GM12874 (cell line): ENCODE data around the gene MAP3K21.

Experiments
- TF ChIP-seq, protein P1 (sequence below): IDR thresholded peaks from 2 replicates; pipeline ENCODE4 v1.5.1; 2011; ENCODE audit warnings: low read depth, mild to moderate bottlenecking, control low read depth, low read length, moderate library complexity; ENCODE audit not compliant: insufficient read depth

Gene MAP3K21

DNA sequence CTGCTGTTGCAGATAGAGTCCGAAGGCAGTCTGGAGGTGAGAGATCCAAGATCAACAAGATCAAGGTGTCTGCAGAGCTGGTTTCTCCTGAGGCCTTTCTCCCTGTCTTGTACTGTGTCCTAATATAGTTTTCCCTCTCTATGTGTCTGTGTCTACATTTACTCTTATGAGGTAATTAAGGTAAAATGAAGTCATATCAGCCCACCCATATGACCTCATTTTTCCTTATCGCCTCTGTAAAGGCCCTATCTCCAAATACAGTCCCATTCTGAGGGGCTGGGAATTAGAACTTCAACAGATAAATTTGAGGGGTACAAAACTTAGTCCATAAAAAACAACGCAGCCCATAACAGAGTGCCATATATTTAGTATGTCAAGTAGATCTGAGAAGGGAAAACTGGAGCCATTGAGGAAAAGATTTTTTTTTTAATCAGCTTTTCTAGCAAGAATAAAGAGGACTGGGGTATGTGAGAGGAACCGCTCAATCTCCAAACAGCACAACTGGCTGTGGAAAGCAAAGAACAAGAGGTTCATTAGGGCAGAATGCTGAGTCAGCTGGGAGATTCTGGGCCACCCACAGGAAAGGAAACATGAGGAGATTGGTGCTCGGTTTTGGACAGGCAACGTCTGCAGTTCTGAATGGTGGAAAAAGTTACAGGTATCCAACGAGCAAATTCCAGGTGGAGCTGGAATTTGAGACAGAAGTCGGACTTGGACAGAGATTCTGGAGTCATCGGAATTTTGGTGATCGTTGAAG is 65.7 kb downstream of the MAP3K21 start:
- TF ChIP-seq, protein P1, sequence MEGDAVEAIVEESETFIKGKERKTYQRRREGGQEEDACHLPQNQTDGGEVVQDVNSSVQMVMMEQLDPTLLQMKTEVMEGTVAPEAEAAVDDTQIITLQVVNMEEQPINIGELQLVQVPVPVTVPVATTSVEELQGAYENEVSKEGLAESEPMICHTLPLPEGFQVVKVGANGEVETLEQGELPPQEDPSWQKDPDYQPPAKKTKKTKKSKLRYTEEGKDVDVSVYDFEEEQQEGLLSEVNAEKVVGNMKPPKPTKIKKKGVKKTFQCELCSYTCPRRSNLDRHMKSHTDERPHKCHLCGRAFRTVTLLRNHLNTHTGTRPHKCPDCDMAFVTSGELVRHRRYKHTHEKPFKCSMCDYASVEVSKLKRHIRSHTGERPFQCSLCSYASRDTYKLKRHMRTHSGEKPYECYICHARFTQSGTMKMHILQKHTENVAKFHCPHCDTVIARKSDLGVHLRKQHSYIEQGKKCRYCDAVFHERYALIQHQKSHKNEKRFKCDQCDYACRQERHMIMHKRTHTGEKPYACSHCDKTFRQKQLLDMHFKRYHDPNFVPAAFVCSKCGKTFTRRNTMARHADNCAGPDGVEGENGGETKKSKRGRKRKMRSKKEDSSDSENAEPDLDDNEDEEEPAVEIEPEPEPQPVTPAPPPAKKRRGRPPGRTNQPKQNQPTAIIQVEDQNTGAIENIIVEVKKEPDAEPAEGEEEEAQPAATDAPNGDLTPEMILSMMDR = no peak

DNA sequence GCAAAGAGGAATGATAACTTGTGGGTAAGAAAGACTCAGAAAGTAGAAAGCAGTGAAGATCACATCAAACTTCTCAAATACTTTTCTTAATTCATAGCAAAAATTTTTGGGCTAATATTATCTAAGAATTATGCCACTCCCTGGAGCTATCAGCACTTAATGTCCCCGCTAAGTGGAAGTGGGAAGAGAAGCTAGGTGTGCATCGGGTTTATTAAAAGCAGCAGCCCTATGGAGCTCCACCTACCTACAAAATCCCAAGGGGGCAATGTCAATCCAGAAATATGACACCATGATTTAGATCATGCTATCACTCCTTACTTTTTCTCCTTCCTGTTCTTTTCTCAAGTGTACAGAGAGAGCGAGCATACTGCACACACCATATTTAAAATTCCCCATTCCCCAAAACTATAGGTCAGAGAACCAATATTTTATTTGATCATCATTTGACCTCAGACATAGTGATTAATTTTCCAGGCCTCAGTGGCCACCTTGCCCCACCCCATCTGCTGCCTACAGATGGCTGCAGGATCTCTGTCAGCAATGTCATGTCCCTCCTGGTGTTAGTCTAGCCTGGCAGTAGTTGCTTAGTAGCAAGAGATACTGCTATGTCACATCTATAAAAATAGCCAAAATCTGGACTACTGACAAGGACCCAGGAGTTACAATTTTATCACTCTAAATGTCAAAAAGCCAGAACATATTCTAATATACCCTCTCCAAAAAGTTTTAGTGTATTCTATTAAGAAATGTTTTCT is 66.6 kb downstream of the MAP3K21 start:
- TF ChIP-seq, protein P1 = no peak

DNA sequence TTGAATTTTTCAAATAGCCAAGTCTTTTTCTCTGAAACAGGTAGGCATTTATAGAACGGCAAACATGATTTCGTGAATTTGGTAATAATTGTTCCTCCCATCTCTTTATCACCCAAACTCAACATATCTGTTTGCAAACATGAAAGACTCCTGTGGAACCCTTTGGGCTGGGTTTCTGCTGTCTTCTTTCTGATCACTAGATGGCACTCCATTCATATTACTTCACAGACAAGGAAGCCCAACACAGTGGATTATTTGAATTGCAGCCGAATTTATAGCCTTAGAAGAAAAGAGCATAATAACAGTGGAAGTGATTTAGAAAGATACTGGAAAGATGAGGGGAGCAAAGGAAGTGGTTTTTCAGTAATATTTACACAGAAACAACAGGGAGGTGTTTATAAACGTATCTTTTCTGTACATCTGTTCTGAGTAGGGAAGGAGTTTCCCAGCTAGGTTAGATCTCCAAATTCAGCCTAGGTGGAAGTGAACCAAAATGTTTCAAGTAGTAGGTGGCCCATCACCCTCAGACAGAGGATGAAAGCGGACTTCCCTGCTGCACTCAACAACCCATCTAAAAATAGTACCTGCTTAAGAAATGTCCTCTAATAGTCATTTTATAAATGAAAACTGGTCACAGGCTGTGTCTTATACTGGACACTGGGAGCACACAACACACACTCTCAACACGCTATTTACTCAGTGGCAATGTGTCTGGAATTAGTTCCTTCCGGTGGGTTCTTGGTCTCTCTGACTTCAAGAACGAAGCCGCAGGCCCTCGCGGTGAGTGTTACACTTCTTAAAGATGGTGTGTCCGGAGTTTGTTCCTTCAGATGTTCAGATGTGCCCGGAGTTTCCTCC is 67.6 kb downstream of the MAP3K21 start:
- TF ChIP-seq, protein P1 = peak; percentile 62

GRCh38 chr1:233395863-233396646 is 68.5 kb downstream of the MAP3K21 start:
- TF ChIP-seq, protein P1 = no peak

DNA sequence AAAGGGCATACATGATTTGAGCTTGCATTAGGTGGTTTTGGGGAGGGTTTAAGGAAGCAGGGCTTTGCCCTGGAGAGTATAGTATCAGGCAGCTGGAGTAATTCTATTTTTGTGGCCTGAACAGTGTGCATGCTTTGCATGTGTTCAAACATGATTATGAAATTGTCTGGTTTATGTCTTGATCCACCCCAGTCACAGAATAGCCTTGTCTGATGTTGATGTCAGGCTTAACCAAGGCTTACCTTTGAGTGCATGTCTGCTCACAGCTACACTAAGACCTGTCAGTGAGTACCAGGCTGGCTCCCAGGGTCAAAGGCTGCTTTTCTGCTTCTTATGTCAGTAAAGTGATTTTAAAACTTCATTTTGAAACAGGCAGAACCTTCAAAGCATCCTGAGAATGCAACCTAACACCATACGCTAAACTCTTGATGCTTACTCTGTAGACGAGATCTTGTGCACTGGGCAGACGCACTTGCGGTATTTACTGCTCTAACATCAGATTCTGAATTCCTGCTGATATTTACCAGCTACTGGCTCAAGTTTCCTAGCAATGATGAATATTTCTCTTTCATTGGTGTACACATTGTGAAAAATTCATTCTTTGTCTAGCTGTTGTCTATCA is 78.9 kb downstream of the MAP3K21 start:
- TF ChIP-seq, protein P1 = no peak

DNA sequence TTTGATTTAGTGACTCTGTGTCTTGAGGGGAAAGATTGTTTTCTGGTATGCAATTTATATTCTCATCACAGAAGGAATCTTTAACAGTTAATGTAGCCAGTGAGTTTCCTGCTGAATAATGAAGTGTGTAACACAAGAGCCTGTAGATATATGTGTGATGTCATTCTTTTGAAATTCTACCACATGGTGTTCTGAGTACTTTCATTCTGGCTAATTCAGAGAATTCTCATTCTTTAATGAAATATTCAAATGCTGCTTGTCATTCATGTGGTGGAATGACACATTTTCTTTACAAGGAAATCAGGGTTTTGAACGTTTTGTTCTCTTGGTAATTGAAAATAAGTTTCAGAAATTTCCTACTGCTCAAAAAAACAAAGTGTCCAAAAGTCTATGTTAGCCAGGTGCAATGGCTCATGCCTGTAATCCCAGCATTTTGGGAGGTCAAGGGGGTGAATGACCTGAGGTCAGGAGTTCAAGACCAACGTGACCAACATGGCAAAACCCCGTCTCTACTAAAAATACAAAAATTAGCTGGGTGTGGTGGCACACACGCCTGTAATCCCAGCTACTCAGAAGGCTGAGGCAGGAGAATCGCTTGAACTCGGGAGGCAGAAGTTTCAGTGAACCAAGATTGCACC is 79.6 kb downstream of the MAP3K21 start:
- TF ChIP-seq, protein P1 = no peak
